OCI-M1 (cell line): ENCODE results near the gene ZDHHC22.

Source experiments
- DNase-seq: peaks from one replicate; lab custom pipeline; 2025; lab: John Stamatoyannopoulos, UW

Gene ZDHHC22

GRCh38 chr14:77126461-77126990 lies 15.1 kb downstream of the ZDHHC22 start:
- no peak for DNase-seq

- DNase-seq, result no peak
These were observed 15.7 kb downstream of the ZDHHC22 start for GRCh38 chr14:77125823-77126325.

- no peak for DNase-seq
These were observed 16.2 kb downstream of the ZDHHC22 start for GRCh38 chr14:77125281-77125801.

- DNase-seq, result peak; percentile 59
These were observed 17.0 kb downstream of the ZDHHC22 start for GRCh38 chr14:77124345-77125280.

GRCh38 chr14:77123381-77124325 lies 17.9 kb downstream of the ZDHHC22 start:
- peak; percentile 7 for DNase-seq

- DNase-seq, result no peak
These were observed 19.0 kb downstream of the ZDHHC22 start for GRCh38 chr14:77122526-77123125.

- DNase-seq, result peak; percentile 88
These were observed 20.5 kb downstream of the ZDHHC22 start for GRCh38 chr14:77120771-77121743.

- no peak for DNase-seq
These were observed 21.7 kb downstream of the ZDHHC22 start for GRCh38 chr14:77119851-77120250.

GRCh38 chr14:77116172-77116817 lies 25.3 kb downstream of the ZDHHC22 start:
- DNase-seq, result peak; percentile 7

GRCh38 chr14:77114609-77115008 lies 27.0 kb downstream of the ZDHHC22 start:
- DNase-seq, result no peak

GRCh38 chr14:77113644-77114043 lies 27.9 kb downstream of the ZDHHC22 start:
- DNase-seq, result no peak

GRCh38 chr14:77111021-77111420 lies 30.6 kb downstream of the ZDHHC22 start:
- DNase-seq, result no peak

- DNase-seq, result no peak
These were observed 31.3 kb downstream of the ZDHHC22 start for GRCh38 chr14:77110286-77110685.

GRCh38 chr14:77109656-77110055 lies 31.9 kb downstream of the ZDHHC22 start:
- no peak for DNase-seq

- DNase-seq, result no peak
These were observed 32.8 kb downstream of the ZDHHC22 start for GRCh38 chr14:77108753-77109152.

- DNase-seq, result no peak
These were observed 34.4 kb downstream of the ZDHHC22 start for GRCh38 chr14:77107228-77107627.

GRCh38 chr14:77106666-77107065 lies 34.9 kb downstream of the ZDHHC22 start:
- no peak for DNase-seq

GRCh38 chr14:77105145-77105939 lies 36.2 kb downstream of the ZDHHC22 start:
- no peak for DNase-seq

GRCh38 chr14:77104393-77104792 lies 37.2 kb downstream of the ZDHHC22 start:
- no peak for DNase-seq
